UCSD-AML1 (cell line): Measurements from ENCODE around the gene ALG10B.
"Not testable (repeated sequence)": the region's sequence is repeated elsewhere in the genome, so short reads cannot be mapped to it uniquely, and the experiment has no call there.

Experiments used
- DNase-seq: peaks from one replicate; lab custom pipeline; 2025; ENCODE audit not compliant: unreplicated experiment; lab: John Stamatoyannopoulos, UW

ALG10B gene, protein sequence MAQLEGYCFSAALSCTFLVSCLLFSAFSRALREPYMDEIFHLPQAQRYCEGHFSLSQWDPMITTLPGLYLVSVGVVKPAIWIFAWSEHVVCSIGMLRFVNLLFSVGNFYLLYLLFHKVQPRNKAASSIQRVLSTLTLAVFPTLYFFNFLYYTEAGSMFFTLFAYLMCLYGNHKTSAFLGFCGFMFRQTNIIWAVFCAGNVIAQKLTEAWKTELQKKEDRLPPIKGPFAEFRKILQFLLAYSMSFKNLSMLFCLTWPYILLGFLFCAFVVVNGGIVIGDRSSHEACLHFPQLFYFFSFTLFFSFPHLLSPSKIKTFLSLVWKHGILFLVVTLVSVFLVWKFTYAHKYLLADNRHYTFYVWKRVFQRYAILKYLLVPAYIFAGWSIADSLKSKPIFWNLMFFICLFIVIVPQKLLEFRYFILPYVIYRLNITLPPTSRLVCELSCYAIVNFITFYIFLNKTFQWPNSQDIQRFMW

DNA sequence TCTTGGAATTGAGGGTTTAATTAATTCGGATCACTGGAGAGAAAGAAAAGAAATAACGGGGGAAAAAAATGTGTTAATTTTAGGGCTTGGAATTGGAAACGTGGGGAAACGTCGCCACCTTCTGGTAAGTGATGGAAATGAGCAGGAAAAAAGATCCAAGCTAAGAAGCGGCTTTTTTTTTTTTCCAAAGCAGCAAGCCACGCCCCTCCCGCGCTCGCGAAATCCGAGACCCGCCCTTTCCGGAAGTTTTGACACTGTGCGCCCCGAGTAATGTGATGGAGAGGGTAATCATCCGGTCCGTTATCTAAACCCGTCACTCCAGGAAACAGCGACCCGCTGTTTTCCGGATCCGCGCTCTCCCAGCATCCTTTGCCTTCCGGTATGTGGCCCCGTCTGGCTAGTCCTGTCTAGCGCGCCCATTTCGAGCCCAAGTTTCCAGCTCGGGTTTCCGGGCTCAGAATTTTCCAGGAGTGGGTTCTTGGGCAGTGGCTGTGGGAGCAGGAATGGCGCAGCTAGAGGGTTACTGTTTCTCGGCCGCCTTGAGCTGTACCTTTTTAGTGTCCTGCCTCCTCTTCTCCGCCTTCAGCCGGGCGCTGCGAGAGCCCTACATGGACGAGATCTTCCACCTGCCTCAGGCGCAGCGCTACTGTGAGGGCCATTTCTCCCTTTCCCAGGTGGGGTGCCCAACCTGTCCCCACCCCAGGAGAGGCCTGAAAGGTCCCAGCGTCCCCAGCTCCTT is at the start of gene ALG10B:
TSS of gene ALG10B (plus strand) at position 384 of the 739 bp plus-strand sequence. CDS start at position 504, 120 bp downstream.
- peak; percentile 95 for DNase-seq

DNA sequence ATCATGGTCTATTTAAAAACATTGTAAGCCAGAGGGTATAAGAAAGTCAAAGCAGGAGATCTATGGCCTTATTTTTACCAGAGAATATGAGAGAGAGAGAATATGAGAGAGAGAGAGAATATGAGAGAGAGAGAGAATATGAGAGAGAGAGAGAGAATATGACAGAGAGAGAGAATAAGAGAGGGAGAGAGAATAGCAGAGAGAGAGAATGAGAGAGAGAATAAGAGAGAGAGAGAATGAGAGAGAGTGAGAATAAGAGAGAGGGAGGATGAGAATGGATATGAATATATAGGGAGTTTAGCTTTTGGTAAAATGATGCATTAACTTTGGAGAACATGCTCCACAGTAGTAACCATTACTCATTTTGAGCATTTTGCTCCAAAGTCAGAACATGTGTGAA is 48.0 kb upstream of the ALG10B start:
- no peak for DNase-seq

- no peak for DNase-seq
Observed at GRCh38 chr12:38269897-38270296, 46.7 kb upstream of the ALG10B start.

- no peak for DNase-seq
Observed at GRCh38 chr12:38279756-38280155, 36.8 kb upstream of the ALG10B start.

DNA sequence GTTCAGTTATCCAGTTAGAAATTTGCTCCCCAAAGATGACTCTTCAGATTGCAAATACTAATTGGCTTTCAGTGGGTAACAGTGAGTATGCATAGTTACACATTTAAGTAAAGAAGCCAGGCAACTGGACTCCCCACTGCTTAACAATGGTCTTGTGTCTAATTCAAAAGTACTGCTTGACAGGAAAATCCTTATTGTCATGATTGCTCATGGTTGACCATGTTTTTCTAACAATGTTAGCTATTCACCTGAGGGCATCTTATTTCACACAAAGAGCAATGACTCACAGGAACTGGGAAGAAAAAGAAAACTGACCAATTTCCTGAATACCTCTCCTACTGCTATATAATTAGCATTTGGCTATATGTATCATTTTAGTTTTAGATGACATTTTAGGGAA is 33.7 kb upstream of the ALG10B start:
- DNase-seq = no peak

- DNase-seq = no peak
Observed at GRCh38 chr12:38289396-38289795, 27.2 kb upstream of the ALG10B start.

DNA sequence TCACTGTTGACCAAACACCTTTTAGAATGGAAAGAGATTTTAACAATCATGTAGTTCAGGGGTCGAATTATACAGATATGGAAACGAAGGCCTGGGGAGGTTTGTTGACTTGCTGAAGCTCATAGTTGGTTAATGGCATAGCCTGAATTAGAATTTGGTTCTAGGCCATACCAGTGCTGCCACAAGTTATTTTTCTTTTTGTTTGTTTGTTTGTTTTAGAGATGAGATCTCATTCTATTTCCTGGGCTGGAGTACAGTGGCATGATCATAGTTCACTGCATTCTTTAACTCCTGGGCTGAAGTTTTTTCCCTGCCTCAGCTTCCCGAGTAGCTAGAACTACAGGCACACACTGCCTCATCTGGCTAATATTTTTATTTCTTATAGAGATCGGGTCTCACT is 25.4 kb upstream of the ALG10B start:
- DNase-seq = no peak

GRCh38 chr12:38302972-38303371 is 13.6 kb upstream of the ALG10B start:
- not testable (repeated sequence) for DNase-seq

DNA sequence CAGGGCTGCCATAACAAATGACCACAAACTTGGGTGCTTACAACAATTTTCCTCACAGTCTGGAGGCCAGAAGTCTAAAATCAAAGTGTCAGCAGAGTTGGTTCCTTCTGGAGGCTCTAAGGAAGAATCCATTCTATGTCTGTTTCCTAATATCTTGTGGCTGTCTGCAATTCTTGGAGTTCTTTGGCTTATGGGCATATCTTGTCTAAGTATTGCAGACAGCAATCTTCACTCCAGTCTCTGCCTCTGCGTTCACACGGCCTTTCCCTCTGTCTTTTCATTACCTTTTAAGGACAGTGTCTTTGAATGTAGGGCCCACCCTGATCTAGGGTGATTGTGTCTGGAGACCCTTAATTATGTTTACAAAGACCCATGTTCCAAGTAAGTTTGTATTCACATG is 5.4 kb downstream of the ALG10B start:
- not testable (repeated sequence) for DNase-seq

GRCh38 chr12:38324912-38325311 is 8.3 kb downstream of the ALG10B start:
- DNase-seq = no peak

DNA sequence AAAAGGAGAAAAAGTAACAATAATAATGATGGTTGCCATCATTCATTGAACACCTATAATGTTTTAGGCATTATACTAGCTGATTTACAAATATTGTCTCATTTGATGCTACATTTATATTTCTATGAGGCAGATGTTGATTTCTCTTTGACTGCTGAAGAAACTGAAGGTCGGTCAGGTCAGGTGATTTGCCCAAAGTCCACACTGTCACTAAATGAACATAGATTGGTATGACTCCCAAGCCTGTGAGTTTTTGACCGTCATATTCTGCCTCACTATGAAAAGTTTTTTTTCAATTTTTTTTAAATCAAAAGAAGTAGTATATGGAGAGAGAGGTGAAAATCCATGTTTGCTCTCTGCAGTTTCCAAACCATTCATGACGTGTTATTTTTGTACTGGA is 10.8 kb downstream of the ALG10B start:
- DNase-seq = no peak

GRCh38 chr12:38328306-38328895 is 11.8 kb downstream of the ALG10B start:
- no peak for DNase-seq

GRCh38 chr12:38330414-38330813 is 13.8 kb downstream of the ALG10B start:
- DNase-seq = not testable (repeated sequence)

GRCh38 chr12:38332814-38333213 is 16.2 kb downstream of the ALG10B start:
- no peak for DNase-seq

DNA sequence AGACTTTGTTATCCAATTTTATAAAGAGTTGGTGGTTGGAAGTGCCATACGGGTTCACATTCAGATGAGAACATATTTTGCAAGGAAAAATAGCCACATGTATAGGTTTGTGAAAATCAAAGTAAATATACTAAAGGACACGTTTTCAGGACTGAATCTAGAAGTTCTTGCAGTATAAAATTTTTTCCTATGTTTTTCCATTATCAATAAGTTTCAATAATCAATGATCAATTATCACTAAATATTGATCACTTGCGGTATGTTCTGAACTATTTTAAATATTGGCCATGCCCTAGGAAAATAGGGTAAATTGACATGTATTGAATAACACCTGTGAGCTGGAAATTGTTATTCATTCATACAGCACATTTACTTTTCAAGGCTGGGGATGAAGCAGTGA is 25.9 kb downstream of the ALG10B start:
- no peak for DNase-seq

DNA sequence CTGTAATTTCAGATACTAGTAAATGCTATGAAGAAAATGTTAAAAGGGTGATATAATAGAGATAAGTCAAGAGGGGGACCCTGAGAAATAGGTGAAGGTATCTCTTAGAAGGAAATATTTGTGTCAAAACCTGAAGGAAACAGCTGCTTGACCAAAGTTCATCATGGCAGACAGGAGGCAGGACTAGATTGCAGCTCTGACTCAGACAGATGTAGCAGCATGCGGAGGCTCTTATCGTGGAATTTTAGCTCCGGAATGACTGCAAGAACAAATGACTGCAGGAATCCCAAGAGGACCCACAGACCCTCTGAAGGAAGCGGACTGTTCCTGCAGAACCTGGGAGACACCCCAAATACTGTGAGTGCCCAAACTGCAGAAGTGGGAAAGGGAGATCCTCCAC is 26.7 kb downstream of the ALG10B start:
- not testable (repeated sequence) for DNase-seq

DNA sequence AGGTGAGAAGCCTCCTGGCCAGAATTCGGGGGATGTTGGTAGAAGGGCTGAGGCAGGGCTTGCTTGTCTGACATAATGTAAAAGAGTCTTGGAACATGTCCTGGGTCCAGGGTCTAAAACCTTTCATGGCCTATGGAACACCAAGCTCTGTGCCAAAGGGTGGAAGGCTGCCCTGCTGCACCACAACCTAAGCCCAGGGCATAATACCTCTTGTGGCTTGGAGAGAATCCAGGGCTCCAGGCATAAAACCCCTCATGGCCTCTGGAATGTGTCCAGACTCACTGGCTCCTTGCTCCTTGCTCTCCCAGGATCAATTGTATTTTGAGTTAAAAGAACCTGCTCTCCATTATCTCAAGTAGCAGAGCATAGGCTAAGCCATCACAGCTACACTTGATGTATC is 27.3 kb downstream of the ALG10B start:
- DNase-seq = not testable (repeated sequence)

DNA sequence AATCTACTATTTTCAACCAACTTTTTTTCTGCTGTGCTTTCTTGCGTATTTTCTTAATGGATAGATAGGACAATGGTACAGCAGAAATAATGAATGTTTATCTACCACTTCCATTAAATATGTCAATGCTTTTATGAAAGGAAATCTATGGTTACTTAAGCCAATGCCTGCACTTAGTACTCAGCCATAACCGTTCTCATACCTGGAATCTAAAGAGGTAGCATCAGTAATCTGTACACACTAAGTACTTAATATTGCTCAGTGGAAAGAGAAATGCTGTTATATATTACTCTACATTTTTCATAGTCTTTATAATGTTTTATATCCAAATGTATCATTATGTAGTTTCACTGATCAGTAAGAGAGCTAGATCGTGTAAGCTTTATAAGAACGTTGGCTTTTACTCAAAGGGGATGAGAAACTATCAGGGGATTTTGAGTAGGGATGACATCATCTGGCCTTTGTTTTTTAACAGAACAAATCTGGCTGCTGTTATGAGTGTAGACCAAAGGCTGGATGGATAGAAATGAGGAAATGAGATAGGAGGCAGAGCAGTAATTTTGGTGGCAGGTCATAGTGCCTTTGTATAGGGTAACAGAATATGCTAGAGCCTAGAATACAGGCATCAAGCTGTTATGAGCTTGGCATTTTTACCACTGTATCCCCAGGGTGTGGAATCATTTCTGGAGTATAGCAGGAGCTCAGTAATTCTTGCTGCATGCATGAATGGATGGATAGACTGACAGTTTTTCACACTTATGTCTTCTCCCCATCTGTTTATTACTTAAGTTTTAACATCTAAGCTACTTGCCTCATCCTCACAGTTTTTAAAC is 34.0 kb downstream of the ALG10B start:
- DNase-seq = no peak

- not testable (repeated sequence) for DNase-seq
Observed at GRCh38 chr12:38351175-38351508, 34.6 kb downstream of the ALG10B start.

GRCh38 chr12:38367506-38367905 is 50.9 kb downstream of the ALG10B start:
- DNase-seq = no peak

DNA sequence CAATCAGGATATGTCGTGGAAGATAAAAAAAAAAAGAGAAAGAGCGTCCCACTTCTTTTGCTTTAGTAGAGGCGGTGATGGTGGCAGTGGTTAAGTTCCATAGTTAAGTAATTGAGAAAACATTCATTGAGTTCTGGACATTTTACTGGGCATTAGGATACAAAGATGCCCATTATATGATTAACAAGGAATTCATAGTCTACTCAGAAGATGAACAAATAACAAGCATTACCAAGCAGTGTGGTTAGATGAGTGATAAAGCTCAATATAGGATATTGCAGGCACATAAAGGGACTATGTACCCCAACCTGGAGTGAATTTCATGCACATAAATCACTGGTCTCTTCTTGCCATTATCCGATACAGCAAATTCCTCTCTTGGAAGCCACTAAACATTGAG is 53.7 kb downstream of the ALG10B start:
- no peak for DNase-seq
